H1 (cell line): ENCODE data around the gene IFIT2. TPM values are rescaled to one million over a fixed set of nuclear protein-coding genes. Genes with fewer than 3 reads are reported as not detected.
"Not testable (repeated sequence)": the region's sequence is repeated elsewhere in the genome, so short reads cannot be mapped to it uniquely, and the experiment has no call there.

Source experiments
- CTCF ChIA-PET: fragments of 300-600 bp; sonication (Branson Sonifier 250); formaldehyde crosslinking; loops from one replicate; lab custom pipeline; 2021; ENCODE audit not compliant: partially characterized antibody; lab: Charles Lee
- POLR2A ChIA-PET: fragments of 300-600 bp; sonication (Branson Sonifier 250); formaldehyde crosslinking; loops from one replicate; lab custom pipeline; 2021; ENCODE audit warnings: inconsistent platforms; ENCODE audit not compliant: partially characterized antibody; lab: Charles Lee
- DNase-seq, 2 experiments: peaks; one replicate each; pipeline versions ENCODE4 v3.0.0 to v3.0.0-alpha.2; 2010 to 2022; ENCODE audit warnings: low spot score in 2 of 2, low read depth in 1 of 2, mixed read lengths in 1 of 2
- FAIRE-seq: peaks from 2 replicates; lab custom pipeline; 2011; peaks lifted over from hg19 to GRCh38; lab: Jason Lieb, UNC
- H2AFZ ChIP-seq: 2 replicates; pipeline ENCODE4 v1.8.1; 2012; ENCODE audit warnings: low read length, inconsistent platforms
- H2AK5ac ChIP-seq: 2 replicates; pipeline ENCODE4 v1.6.1; 2013; ENCODE audit warnings: low read depth, low read length
- H2BK120ac ChIP-seq: replicated peaks from 2 replicates; pipeline ENCODE3; 2013; ENCODE audit warnings: low read depth, low read length, inconsistent platforms
- H2BK12ac ChIP-seq: 2 replicates; pipeline ENCODE4 v1.6.1; 2013; ENCODE audit warnings: low read depth, low read length
- H2BK15ac ChIP-seq: 2 replicates; pipeline ENCODE4 v1.6.1; 2013; ENCODE audit warnings: low read length
- H2BK20ac ChIP-seq: 2 replicates; pipeline ENCODE4 v1.6.1; 2013; ENCODE audit warnings: low read length
- H2BK5ac ChIP-seq: 2 replicates; pipeline ENCODE4 v1.6.1; 2013; ENCODE audit warnings: low read depth, low read length
- H3K14ac ChIP-seq: 2 replicates; pipeline ENCODE4 v1.6.1; 2013; ENCODE audit warnings: inconsistent platforms; ENCODE audit not compliant: insufficient read length
- H3K18ac ChIP-seq: 2 replicates; pipeline ENCODE4 v1.6.1; 2013; ENCODE audit warnings: low read length; ENCODE audit errors: extremely low read depth
- H3K23ac ChIP-seq: 2 replicates; pipeline ENCODE4 v1.6.1; 2013; ENCODE audit warnings: inconsistent platforms; ENCODE audit not compliant: insufficient read length
- H3K23me2 ChIP-seq: 2 replicates; pipeline ENCODE4 v1.6.1; 2013; ENCODE audit warnings: low read depth, low read length
- H3K27ac ChIP-seq: 2 replicates; pipeline ENCODE4 v1.6.1; 2011; ENCODE audit warnings: low read depth, low read length, inconsistent platforms
- H3K27me3 ChIP-seq, 4 experiments: replicated peaks in 1 of 4; 1 replicate in 1 of 4; 2 replicates in 3 of 4; pipeline versions ENCODE4 v1.6.1 to v1.8.1; 2011 to 2013; ENCODE audit warnings: low read length in 3 of 4, mild to moderate bottlenecking in 3 of 4, inconsistent platforms in 2 of 4, mixed read lengths in 2 of 4, moderate library complexity in 1 of 4; ENCODE audit not compliant: control insufficient read depth in 3 of 4, insufficient read depth in 3 of 4; ENCODE audit errors: extremely low read depth in 1 of 4
- H3K36me3 ChIP-seq, 4 experiments: 2 replicates each; pipeline versions ENCODE4 v1.6.1 to v1.8.1; 2011 to 2013; ENCODE audit warnings: mild to moderate bottlenecking in 4 of 4, low read length in 3 of 4, moderate library complexity in 2 of 4, control low read depth in 1 of 4, inconsistent platforms in 1 of 4; ENCODE audit not compliant: insufficient read depth in 4 of 4, control insufficient read depth in 2 of 4
- H3K4ac ChIP-seq: replicated peaks from 2 replicates; pipeline ENCODE3; 2013; ENCODE audit warnings: low read length, low read depth, mixed read lengths, inconsistent platforms; ENCODE audit not compliant: insufficient read length
- H3K4me1 ChIP-seq, 4 experiments: replicated peaks in 1 of 4; 1 replicate in 1 of 4; 2 replicates in 3 of 4; pipeline versions ENCODE4 v1.6.1 to v1.8.1; 2011 to 2013; ENCODE audit warnings: low read length in 3 of 4, inconsistent platforms in 2 of 4, mixed read lengths in 1 of 4; ENCODE audit not compliant: insufficient read depth in 4 of 4, control insufficient read depth in 3 of 4
- H3K4me2 ChIP-seq, 2 experiments: 2 replicates each; pipeline versions ENCODE4 v1.6.1 to v1.8.1; 2011 to 2013; ENCODE audit warnings: low read depth in 2 of 2, low read length in 2 of 2, control low read depth in 1 of 2, inconsistent platforms in 1 of 2, mild to moderate bottlenecking in 1 of 2; ENCODE audit not compliant: insufficient read depth in 1 of 2
- H3K4me3 ChIP-seq, 4 experiments: fragments of 200-600, 300-600 bp in 1 of 4; sonication (generic), shearing (Covaris generic), sonication (Bioruptor Twin) in 1 of 4; 2 replicates each; pipeline versions ENCODE4 v1.5.1 to v1.8.1; 2011 to 2016; ENCODE audit warnings: low read length in 4 of 4, low read depth in 3 of 4, control low read depth in 2 of 4, inconsistent platforms in 2 of 4, mild to moderate bottlenecking in 2 of 4, mixed read lengths in 1 of 4, moderate library complexity in 1 of 4; ENCODE audit not compliant: insufficient read depth in 2 of 4; ENCODE audit errors: extremely low read depth in 1 of 4
- H3K56ac ChIP-seq: replicated peaks from 2 replicates; pipeline ENCODE3; 2013; ENCODE audit warnings: low read depth, mild to moderate bottlenecking, mixed read lengths, low read length, inconsistent platforms; ENCODE audit not compliant: insufficient read length
- H3K79me1 ChIP-seq: 2 replicates; pipeline ENCODE4 v1.6.1; 2013; ENCODE audit warnings: low read depth, low read length, control low read depth
- H3K79me2 ChIP-seq, 2 experiments: 2 replicates each; pipeline versions ENCODE4 v1.6.1 to v1.8.1; 2012 to 2013; ENCODE audit warnings: low read length in 2 of 2, mild to moderate bottlenecking in 2 of 2, inconsistent platforms in 1 of 2; ENCODE audit not compliant: insufficient read depth in 2 of 2, control insufficient read depth in 1 of 2
- H3K9ac ChIP-seq, 4 experiments: replicated peaks in 1 of 4; 1 replicate in 1 of 4; 2 replicates in 3 of 4; pipeline versions ENCODE4 v1.6.1 to v1.8.1; 2011 to 2013; ENCODE audit warnings: low read depth in 3 of 4, low read length in 3 of 4, control low read depth in 2 of 4, mild to moderate bottlenecking in 2 of 4, moderate library complexity in 2 of 4, inconsistent platforms in 1 of 4; ENCODE audit errors: extremely low read depth in 1 of 4
- H3K9me3 ChIP-seq, 2 experiments: 2 replicates each; pipeline versions ENCODE4 v1.6.1 to v1.8.1; 2012 to 2013; ENCODE audit warnings: mild to moderate bottlenecking in 2 of 2, moderate library complexity in 2 of 2, control low read depth in 1 of 2, inconsistent platforms in 1 of 2, low read depth in 1 of 2, low read length in 1 of 2, mixed read lengths in 1 of 2; ENCODE audit not compliant: insufficient read depth in 2 of 2
- H4K20me1 ChIP-seq, 2 experiments: replicated peaks in 1 of 2; 2 replicates each; pipeline versions ENCODE3 to v1.8.1; 2011 to 2013; ENCODE audit warnings: inconsistent platforms in 2 of 2, low read length in 2 of 2, mild to moderate bottlenecking in 1 of 2; ENCODE audit not compliant: insufficient read depth in 2 of 2, control insufficient read depth in 1 of 2
- H4K5ac ChIP-seq: 2 replicates; pipeline ENCODE4 v1.6.1; 2013; ENCODE audit warnings: low read length, low read depth, mixed read lengths, inconsistent platforms; ENCODE audit not compliant: insufficient read length
- H4K8ac ChIP-seq: 2 replicates; pipeline ENCODE4 v1.8.0; 2013; ENCODE audit warnings: mild to moderate bottlenecking, moderate library complexity, low read length, inconsistent platforms; ENCODE audit not compliant: insufficient read depth; ENCODE audit errors: extremely low read depth
- H4K91ac ChIP-seq: replicated peaks from 2 replicates; pipeline ENCODE3; 2013; ENCODE audit warnings: low read length, mixed read lengths, inconsistent platforms; ENCODE audit not compliant: insufficient read length
- EZH2 ChIP-seq: fragments of 200-600 bp; sonication (generic); IDR thresholded peaks from 2 replicates; pipeline ENCODE4 v1.7.1; 2012; ENCODE audit warnings: low read depth, mild to moderate bottlenecking, moderate library complexity, low read length, inconsistent platforms; ENCODE audit not compliant: severe bottlenecking
- GTF2F1 ChIP-seq: IDR thresholded peaks from 2 replicates; pipeline ENCODE4 v1.6.1; 2012; ENCODE audit warnings: low read depth, low read length, improper control_type of control experiment, borderline replicate concordance
- PHF8 ChIP-seq: fragments of 200-600 bp; sonication (generic); conservative IDR thresholded peaks from 2 replicates; pipeline ENCODE4 v1.7.1; 2012; ENCODE audit warnings: low read depth, mild to moderate bottlenecking, inconsistent platforms, low read length, moderate library complexity
- SUZ12 ChIP-seq: fragments of 200-600 bp; sonication (generic); IDR thresholded peaks from 2 replicates; pipeline ENCODE4 v1.6.1; 2012; ENCODE audit warnings: mild to moderate bottlenecking, inconsistent platforms, low read length, moderate library complexity, mixed read lengths
- WGBS, 2 experiments: shearing (Covaris generic) in 1 of 2; methylation state at CpG; one replicate each; pipeline versions ENCODE4 v1.1.6 to v1.1.7; 2013 to 2015; ENCODE audit warnings: low lambda C conversion rate in 2 of 2, mixed read lengths in 2 of 2, inconsistent platforms in 1 of 2, low coverage in 1 of 2, missing lambda C conversion rate in 1 of 2; ENCODE audit not compliant: insufficient replicate concordance in 2 of 2, insufficient coverage in 1 of 2, insufficient read length in 1 of 2; ENCODE audit errors: extremely low coverage in 1 of 2, missing lambda C conversion rate in 1 of 2; 5-methylcytosine and 5-hydroxymethylcytosine counted together
- polyA plus RNA-seq, 7 experiments: library from polyadenylated mRNA; depleted of rRNA in 3 of 7; stranded (reverse) in 5 of 7; unstranded in 2 of 7; fragments of >200 nt in 5 of 7; fragments of 200-250 nt in 2 of 7; gene quantifications; 1 replicate in 5 of 7; 2 replicates in 1 of 7; 4 replicates in 1 of 7; pipeline versions ENCODE4 v1.2.1 to v1.2.3, GENCODE V29; 2011 to 2013; ENCODE audit warnings: missing spikeins in 2 of 7, mixed read lengths in 2 of 7
- total RNA-seq: library from RNA; stranded (reverse); fragmentation: NEBNext Ultra II Directional; extraction: Animal tissue kit (Norgen Biotek cat#: 25700); gene quantifications from 2 replicates; pipeline ENCODE4 v1.2.1, GENCODE V29; 2021

The IFIT2 gene
- total and polyA plus RNA-seq, 2 of the 8 experiments (the other 6 are each of a cell fraction or from before 2014, with no cell fraction given), result 0.03 to 0.35 TPM

DNA sequence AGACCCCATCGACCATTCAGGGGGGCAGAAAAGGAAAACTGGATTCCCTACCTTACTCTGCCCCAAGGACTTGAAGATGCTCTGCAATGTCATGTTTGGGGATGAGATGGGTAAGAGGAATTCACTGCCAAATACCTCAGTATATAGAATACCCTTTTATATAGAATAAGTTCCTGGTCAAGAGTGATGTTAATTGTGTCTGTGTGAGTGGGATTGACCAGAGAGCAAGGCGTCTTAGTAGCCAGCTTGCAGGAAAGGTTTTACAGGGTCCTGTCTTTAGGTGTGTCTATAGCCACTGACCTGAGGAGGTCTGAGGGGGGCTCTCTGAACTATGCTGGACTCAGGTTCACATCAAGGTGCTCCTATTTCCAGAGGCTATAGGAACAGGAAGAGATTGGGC is 27.3 kb downstream of the IFIT2 start (continued):
- TF ChIP-seq PHF8 (no peak), EZH2 (no peak), SUZ12 (no peak), GTF2F1 (no peak)

DNA sequence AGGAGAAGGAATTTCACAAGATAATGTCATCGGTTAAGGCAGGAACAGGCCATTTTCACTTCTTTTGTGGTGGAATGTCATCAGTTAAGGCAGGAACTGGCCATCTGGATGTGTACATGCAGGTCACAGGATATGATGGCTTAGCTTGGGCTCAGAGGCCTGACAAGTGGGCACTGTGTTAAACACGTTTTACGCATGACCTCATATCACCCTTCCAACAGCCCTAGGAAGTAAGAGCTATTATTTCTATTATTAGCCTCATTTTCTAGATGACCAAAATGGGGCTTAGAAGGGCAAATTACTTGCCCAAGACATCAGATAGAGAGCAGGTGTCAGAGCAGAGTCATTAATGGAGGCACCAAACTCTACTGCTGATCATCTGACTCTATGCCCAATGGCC is 28.2 kb downstream of the IFIT2 start:
- H3K79me1 ChIP-seq, H2BK20ac ChIP-seq, H2AFZ ChIP-seq, H3K23me2 ChIP-seq, H4K5ac ChIP-seq, H3K9ac ChIP-seq, H3K27me3 ChIP-seq, H3K4me2 ChIP-seq, H3K23ac ChIP-seq, H3K9me3 ChIP-seq, H2BK5ac ChIP-seq, H3K56ac ChIP-seq, FAIRE-seq, H4K91ac ChIP-seq, H2BK15ac ChIP-seq, H4K8ac ChIP-seq, H3K14ac ChIP-seq, H4K20me1 ChIP-seq, H3K18ac ChIP-seq, H3K4ac ChIP-seq, H3K79me2 ChIP-seq, H2BK120ac ChIP-seq, H3K36me3 ChIP-seq, H3K27ac ChIP-seq, DNase-seq, H3K4me3 ChIP-seq, CTCF ChIA-PET: not testable (repeated sequence)
- POLR2A ChIA-PET, result interaction anchor here (1.4 kb wide), 1 partner anchor 39 kb away, joined by 4 read pairs; no protein-coding TSS in a partner anchor
- peak overlapping the region; percentile 75; the same call in 1 of the 2 replicates for H2AK5ac ChIP-seq
- H2BK12ac ChIP-seq, result 0 out of 2 replicates have a peak overlapping the region, but pooled peaks have one; percentile 2
- 88% methylated on average over 3 of the region's 3 CpGs; no CpG with 5 or more reads in 1 of the 2 experiments for WGBS, 2 experiments
- peaks cover 8 to 26% (median 10%) of the 10 kb centered on the region in 4 experiments; a peak in 6 of 7 replicates for H3K4me1 ChIP-seq
